Activated CD8-positive, alpha-beta memory T cell treated with anti-CD3 and anti-CD28 coated beads for 36 hours (primary cell): ENCODE data around the gene GALNTL6. TPM values are rescaled to one million over a fixed set of nuclear protein-coding genes. Genes with fewer than 3 reads are reported as not detected.

Experiments
- CTCF ChIA-PET: fragments of 350-600 bp; sonication (Branson Sonifier 250); formaldehyde crosslinking; loops from one replicate; lab custom pipeline; 2021; ENCODE audit warnings: antibody characterized with exemption; lab: Charles Lee
- POLR2A ChIA-PET: fragments of 350-600 bp; sonication (Branson Sonifier 250); formaldehyde crosslinking; loops from one replicate; lab custom pipeline; 2021; ENCODE audit warnings: antibody characterized with exemption; lab: Charles Lee
- total RNA-seq, 2 experiments: library from RNA; stranded (reverse); gene quantifications; one replicate each; pipeline ENCODE4 v1.2.3, GENCODE V29; 2021

The GALNTL6 gene
- total RNA-seq, 2 experiments from 2014 or later: not detected

GRCh38 chr4:172485007-172485406, 671.8 kb downstream of the GALNTL6 start:
- CTCF ChIA-PET: no interaction called here
- POLR2A ChIA-PET: no interaction called here

- ChIA-PET POLR2A (no interaction called here), CTCF (no interaction called here)
Observed at GRCh38 chr4:172486531-172486930, 673.3 kb downstream of the GALNTL6 start.

GRCh38 chr4:172489861-172490260, 676.7 kb downstream of the GALNTL6 start:
- ChIA-PET CTCF (no interaction called here), POLR2A (no interaction called here)

GRCh38 chr4:172495769-172496168, 682.6 kb downstream of the GALNTL6 start:
- ChIA-PET POLR2A (no interaction called here), CTCF (no interaction called here)

GRCh38 chr4:172497321-172497720, 684.1 kb downstream of the GALNTL6 start:
- ChIA-PET CTCF (interaction anchor here (0.9 kb wide), 1 partner anchor 15 kb away, joined by 3 read pairs; no protein-coding TSS in a partner anchor), POLR2A (no interaction called here)

GRCh38 chr4:172514011-172514410, 700.8 kb downstream of the GALNTL6 start:
- POLR2A ChIA-PET: no interaction called here
- CTCF ChIA-PET: no interaction called here

- POLR2A ChIA-PET: no interaction called here
- CTCF ChIA-PET: no interaction called here
Observed at GRCh38 chr4:172514801-172515200, 701.6 kb downstream of the GALNTL6 start.

GRCh38 chr4:172515266-172515879, 702.2 kb downstream of the GALNTL6 start:
- ChIA-PET CTCF (no interaction called here), POLR2A (no interaction called here)

GRCh38 chr4:172517391-172517790, 704.2 kb downstream of the GALNTL6 start:
- ChIA-PET POLR2A (no interaction called here), CTCF (no interaction called here)

GRCh38 chr4:172521248-172521647, 708.0 kb downstream of the GALNTL6 start:
- ChIA-PET POLR2A (no interaction called here), CTCF (no interaction called here)

- POLR2A ChIA-PET: no interaction called here
- CTCF ChIA-PET: no interaction called here
Observed at GRCh38 chr4:172521680-172522079, 708.5 kb downstream of the GALNTL6 start.

GRCh38 chr4:172543249-172543648, 730.0 kb downstream of the GALNTL6 start:
- POLR2A ChIA-PET: no interaction called here

GRCh38 chr4:172546782-172547181, 733.6 kb downstream of the GALNTL6 start:
- ChIA-PET POLR2A (no interaction called here), CTCF (no interaction called here)

More at GRCh38 chr4:172543249-172543648, 730.0 kb downstream of the GALNTL6 start:
- CTCF ChIA-PET: no interaction called here

- CTCF ChIA-PET: no interaction called here
- POLR2A ChIA-PET: no interaction called here
Observed at GRCh38 chr4:172547724-172548123, 734.5 kb downstream of the GALNTL6 start.

GRCh38 chr4:172553216-172553615, 740.0 kb downstream of the GALNTL6 start:
- POLR2A ChIA-PET: no interaction called here
- CTCF ChIA-PET: no interaction called here

GRCh38 chr4:172554588-172554987, 741.4 kb downstream of the GALNTL6 start:
- CTCF ChIA-PET: no interaction called here
- POLR2A ChIA-PET: no interaction called here

GRCh38 chr4:172555725-172556124, 742.5 kb downstream of the GALNTL6 start:
- ChIA-PET CTCF (no interaction called here), POLR2A (no interaction called here)

GRCh38 chr4:172573899-172574298, 760.7 kb downstream of the GALNTL6 start:
- CTCF ChIA-PET: no interaction called here
- POLR2A ChIA-PET: no interaction called here

- ChIA-PET POLR2A (no interaction called here), CTCF (no interaction called here)
Observed at GRCh38 chr4:172578712-172579111, 765.5 kb downstream of the GALNTL6 start.

GRCh38 chr4:172584816-172585215, 771.6 kb downstream of the GALNTL6 start:
- POLR2A ChIA-PET: no interaction called here
- CTCF ChIA-PET: no interaction called here

GRCh38 chr4:172596206-172596605, 783.0 kb downstream of the GALNTL6 start:
- ChIA-PET POLR2A (no interaction called here), CTCF (no interaction called here)

GRCh38 chr4:172599554-172599953, 786.4 kb downstream of the GALNTL6 start:
- POLR2A ChIA-PET: no interaction called here

More at GRCh38 chr4:172599554-172599953, 786.4 kb downstream of the GALNTL6 start:
- CTCF ChIA-PET: no interaction called here
